Measurements from ENCODE around the gene HFM1. TPM values are rescaled to one million over a fixed set of nuclear protein-coding genes. Genes with fewer than 3 reads are reported as not detected.

HFM1 gene
- total RNA-seq, 1 donor from 2014 or later, result 2.5 TPM

DNA sequence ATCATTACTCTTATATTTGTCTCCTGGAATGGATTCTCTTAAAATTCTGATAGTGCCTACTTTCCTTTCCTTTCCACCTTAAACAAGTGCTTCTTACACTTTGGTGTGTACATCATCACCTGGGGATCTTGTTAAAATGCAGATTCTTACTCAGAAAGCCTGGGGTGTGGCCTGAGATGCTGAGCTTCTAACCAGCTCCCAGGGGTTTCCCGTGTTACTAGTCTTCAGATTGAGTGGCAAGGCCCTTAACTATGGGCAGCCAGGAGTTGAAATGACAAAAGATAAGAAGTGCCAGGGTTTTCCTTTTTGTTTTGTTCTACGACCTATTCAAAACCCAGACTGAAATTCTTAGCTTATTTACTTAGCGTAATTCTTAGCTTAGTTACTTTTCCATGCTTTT is 159.2 kb downstream of the HFM1 start:
- no peaks in the 10 kb centered on the region for H3K4me1 Mint-ChIP-seq (ENCODE audit: unreplicated experiment)
- TF ChIP-seq, protein P1, sequence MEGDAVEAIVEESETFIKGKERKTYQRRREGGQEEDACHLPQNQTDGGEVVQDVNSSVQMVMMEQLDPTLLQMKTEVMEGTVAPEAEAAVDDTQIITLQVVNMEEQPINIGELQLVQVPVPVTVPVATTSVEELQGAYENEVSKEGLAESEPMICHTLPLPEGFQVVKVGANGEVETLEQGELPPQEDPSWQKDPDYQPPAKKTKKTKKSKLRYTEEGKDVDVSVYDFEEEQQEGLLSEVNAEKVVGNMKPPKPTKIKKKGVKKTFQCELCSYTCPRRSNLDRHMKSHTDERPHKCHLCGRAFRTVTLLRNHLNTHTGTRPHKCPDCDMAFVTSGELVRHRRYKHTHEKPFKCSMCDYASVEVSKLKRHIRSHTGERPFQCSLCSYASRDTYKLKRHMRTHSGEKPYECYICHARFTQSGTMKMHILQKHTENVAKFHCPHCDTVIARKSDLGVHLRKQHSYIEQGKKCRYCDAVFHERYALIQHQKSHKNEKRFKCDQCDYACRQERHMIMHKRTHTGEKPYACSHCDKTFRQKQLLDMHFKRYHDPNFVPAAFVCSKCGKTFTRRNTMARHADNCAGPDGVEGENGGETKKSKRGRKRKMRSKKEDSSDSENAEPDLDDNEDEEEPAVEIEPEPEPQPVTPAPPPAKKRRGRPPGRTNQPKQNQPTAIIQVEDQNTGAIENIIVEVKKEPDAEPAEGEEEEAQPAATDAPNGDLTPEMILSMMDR (IDR thresholded peaks at IDR 0.05; ENCODE audit: unreplicated experiment), result no peak
- no peak overlapping the region for H3K27ac Mint-ChIP-seq (ENCODE audit: unreplicated experiment)

DNA sequence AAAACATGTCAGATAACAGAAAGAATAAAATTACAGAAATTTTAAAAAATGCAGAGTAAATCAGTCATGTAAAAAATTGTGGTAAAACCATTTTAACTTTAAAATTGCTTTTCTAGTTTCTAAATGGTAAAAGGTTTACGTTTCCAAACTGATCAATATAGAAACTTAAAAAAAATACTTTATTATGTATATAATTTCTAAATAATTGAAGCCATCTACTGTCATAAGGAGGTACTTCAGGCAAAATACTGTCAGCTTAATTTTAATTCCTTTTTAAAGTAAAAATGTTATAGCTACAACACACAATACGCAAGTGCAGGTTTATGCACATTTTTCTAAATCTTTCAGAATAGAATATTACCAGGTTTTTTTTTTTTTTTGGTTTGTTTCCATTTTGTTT is 159.9 kb downstream of the HFM1 start:
- no peak for DNase-seq (ENCODE audit: low spot score)
- Mint-ChIP-seq H3K4me3 (ENCODE audit: unreplicated experiment) (no peak overlapping the region), H3K27me3 (ENCODE audit: unreplicated experiment) (peaks cover 2% of the 10 kb centered on the region), H3K4me1 (ENCODE audit: unreplicated experiment) (no peaks in the 10 kb centered on the region), H3K27ac (ENCODE audit: unreplicated experiment) (no peak overlapping the region), H3K9me3 (ENCODE audit: unreplicated experiment) (no peaks in the 10 kb centered on the region), H3K36me3 (ENCODE audit: low read depth, unreplicated experiment) (no peaks in the 10 kb centered on the region)
- TF ChIP-seq, protein P1 (IDR thresholded peaks at IDR 0.05; ENCODE audit: unreplicated experiment), result peak; percentile 66

More for the DNA sequence above, 159.2 kb downstream of the HFM1 start:
- H3K27me3 Mint-ChIP-seq (ENCODE audit: unreplicated experiment), result peaks cover 2% of the 10 kb centered on the region
- H3K9me3 Mint-ChIP-seq (ENCODE audit: unreplicated experiment), result no peaks in the 10 kb centered on the region
- no peaks in the 10 kb centered on the region for H3K36me3 Mint-ChIP-seq (ENCODE audit: low read depth, unreplicated experiment)
- DNase-seq (ENCODE audit: low spot score), result no peak
- no peak overlapping the region for H3K4me3 Mint-ChIP-seq (ENCODE audit: unreplicated experiment)

DNA sequence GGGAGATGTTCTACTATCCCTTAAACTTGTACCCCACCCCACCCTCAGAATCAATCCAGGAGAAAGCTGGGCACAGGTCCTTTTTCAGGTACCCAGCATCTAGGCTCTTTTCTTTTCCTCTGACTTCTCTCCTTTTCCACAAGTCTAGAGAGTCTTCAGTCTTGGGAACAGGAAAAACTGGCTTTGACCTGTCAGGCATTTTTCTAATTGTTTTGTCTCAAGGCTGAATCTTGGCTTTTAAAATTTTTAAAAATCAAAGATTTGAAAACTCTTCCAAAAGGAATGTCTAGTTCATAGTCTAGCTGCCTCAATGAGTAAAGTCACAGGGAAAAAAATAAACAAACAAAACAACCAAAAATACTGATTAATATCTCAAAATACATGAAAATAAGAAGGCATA is 161.5 kb downstream of the HFM1 start:
- no peaks in the 10 kb centered on the region for H3K9me3 Mint-ChIP-seq (ENCODE audit: unreplicated experiment)
- no peaks in the 10 kb centered on the region for H3K4me1 Mint-ChIP-seq (ENCODE audit: unreplicated experiment)
- TF ChIP-seq, protein P1 (IDR thresholded peaks at IDR 0.05; ENCODE audit: unreplicated experiment), result no peak
- no peak overlapping the region for H3K4me3 Mint-ChIP-seq (ENCODE audit: unreplicated experiment)
- no peak overlapping the region for H3K27ac Mint-ChIP-seq (ENCODE audit: unreplicated experiment)
- DNase-seq (ENCODE audit: low spot score), result no peak
- H3K36me3 Mint-ChIP-seq (ENCODE audit: low read depth, unreplicated experiment), result no peaks in the 10 kb centered on the region
- H3K27me3 Mint-ChIP-seq (ENCODE audit: unreplicated experiment), result peaks cover 2% of the 10 kb centered on the region

GRCh38 chr1:91234181-91234580 is 170.5 kb downstream of the HFM1 start:
- TF ChIP-seq, protein P1 (IDR thresholded peaks at IDR 0.05; ENCODE audit: unreplicated experiment), result no peak
- no peak overlapping the region for H3K4me3 Mint-ChIP-seq (ENCODE audit: unreplicated experiment)

GRCh38 chr1:91226741-91227140 is 177.9 kb downstream of the HFM1 start:
- Mint-ChIP-seq H3K36me3 (ENCODE audit: low read depth, unreplicated experiment) (no peaks in the 10 kb centered on the region), H3K4me3 (ENCODE audit: unreplicated experiment) (no peak overlapping the region)
- no peak for DNase-seq (ENCODE audit: low spot score)

More at GRCh38 chr1:91234181-91234580, 170.5 kb downstream of the HFM1 start:
- no peak overlapping the region for H3K27ac Mint-ChIP-seq (ENCODE audit: unreplicated experiment)
- no peaks in the 10 kb centered on the region for H3K4me1 Mint-ChIP-seq (ENCODE audit: unreplicated experiment)
- H3K27me3 Mint-ChIP-seq (ENCODE audit: unreplicated experiment), result peaks cover 2% of the 10 kb centered on the region
- no peaks in the 10 kb centered on the region for H3K9me3 Mint-ChIP-seq (ENCODE audit: unreplicated experiment)
- no peaks in the 10 kb centered on the region for H3K36me3 Mint-ChIP-seq (ENCODE audit: low read depth, unreplicated experiment)
- no peak for DNase-seq (ENCODE audit: low spot score)

More at GRCh38 chr1:91226741-91227140, 177.9 kb downstream of the HFM1 start:
- Mint-ChIP-seq H3K9me3 (ENCODE audit: unreplicated experiment) (no peaks in the 10 kb centered on the region), H3K4me1 (ENCODE audit: unreplicated experiment) (no peaks in the 10 kb centered on the region), H3K27ac (ENCODE audit: unreplicated experiment) (no peak overlapping the region), H3K27me3 (ENCODE audit: unreplicated experiment) (peaks cover 4% of the 10 kb centered on the region)
- TF ChIP-seq, protein P1 (IDR thresholded peaks at IDR 0.05; ENCODE audit: unreplicated experiment), result no peak

All from endothelial cell (in vitro differentiated cells).